SHP77 treated with DMSO at 0.1 percent for 48 hours (cell line): ENCODE results near the gene RILPL1.
A peak's percentile ranks its signal among the peaks of the same experiment; 100 is the strongest.
"Not testable (repeated sequence)": the region's sequence is repeated elsewhere in the genome, so short reads cannot be mapped to it uniquely, and the experiment has no call there.

Source experiments
- DNase-seq: peaks from one replicate; lab custom pipeline; 2025; lab: John Stamatoyannopoulos, UW

The RILPL1 gene

DNA sequence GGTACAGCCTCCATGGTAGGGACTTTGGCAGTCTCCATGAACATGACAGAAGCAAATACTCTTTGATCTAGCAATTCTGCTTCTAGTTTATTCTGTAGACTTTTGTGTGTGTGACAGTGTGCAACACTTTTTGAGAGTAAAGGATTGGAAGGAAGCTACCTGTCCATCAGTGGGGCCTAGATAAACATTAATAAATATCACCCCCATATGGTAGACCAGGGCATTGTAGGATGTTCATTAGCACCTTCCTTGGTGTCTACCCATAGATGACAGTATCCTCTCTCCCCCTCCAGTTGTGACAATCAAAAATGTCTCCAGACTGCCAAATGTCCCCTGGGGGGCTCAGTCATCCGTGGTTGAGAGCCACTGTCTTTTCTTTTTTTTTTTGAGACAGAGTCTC is 64.7 kb downstream of the RILPL1 start:
- DNase-seq: no peak

- no peak for DNase-seq
Observed at GRCh38 chr12:123465084-123465483, 68.4 kb downstream of the RILPL1 start.

- DNase-seq: not testable (repeated sequence)
Observed at GRCh38 chr12:123463174-123463573, 70.3 kb downstream of the RILPL1 start.

- peak; percentile 81 for DNase-seq
Observed at GRCh38 chr12:123457980-123458779, 75.3 kb downstream of the RILPL1 start, which contains the start of gene SNRNP35. SNRNP35 (plus strand) TSS chr12:123458139; CDS start chr12:123465541, 7,402 bp downstream.

- DNase-seq: no peak
Observed at GRCh38 chr12:123453165-123453564, 80.4 kb downstream of the RILPL1 start.

DNA sequence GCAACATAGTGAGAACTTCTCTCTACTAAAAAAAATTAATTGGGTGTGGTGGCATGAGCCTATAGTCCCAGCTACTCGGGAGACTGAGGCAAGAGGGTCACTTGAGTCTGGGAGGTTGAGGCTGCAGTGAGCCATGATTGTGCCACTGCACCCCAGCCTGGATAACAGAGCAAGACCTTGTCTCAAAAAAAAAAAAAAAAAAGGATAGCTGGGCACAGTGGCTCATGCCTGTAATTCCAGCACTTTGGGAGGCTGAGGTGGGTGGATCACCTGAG is 81.3 kb downstream of the RILPL1 start:
- DNase-seq: not testable (repeated sequence)

DNA sequence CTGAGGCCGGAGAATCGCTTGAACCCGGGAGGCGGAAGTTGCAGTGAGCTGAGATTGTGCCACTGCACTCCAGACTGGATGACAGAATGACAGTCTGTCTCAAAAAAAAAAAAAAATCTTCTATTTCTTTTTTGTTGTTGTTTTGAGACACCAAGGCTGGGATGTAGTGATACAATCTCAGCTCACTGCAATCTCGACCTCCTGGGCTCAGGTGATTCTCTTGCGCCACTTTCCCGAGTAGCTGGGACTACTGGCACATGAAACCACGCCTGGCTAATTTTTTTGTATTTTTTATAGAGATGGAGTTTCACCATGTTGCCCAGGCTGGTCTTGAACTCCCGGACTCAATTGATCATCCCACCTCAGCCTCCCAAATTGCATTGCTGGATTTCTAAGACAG is 82.9 kb downstream of the RILPL1 start:
- DNase-seq: no peak

GRCh38 chr12:123449856-123450255 is 83.7 kb downstream of the RILPL1 start:
- DNase-seq: no peak

DNA sequence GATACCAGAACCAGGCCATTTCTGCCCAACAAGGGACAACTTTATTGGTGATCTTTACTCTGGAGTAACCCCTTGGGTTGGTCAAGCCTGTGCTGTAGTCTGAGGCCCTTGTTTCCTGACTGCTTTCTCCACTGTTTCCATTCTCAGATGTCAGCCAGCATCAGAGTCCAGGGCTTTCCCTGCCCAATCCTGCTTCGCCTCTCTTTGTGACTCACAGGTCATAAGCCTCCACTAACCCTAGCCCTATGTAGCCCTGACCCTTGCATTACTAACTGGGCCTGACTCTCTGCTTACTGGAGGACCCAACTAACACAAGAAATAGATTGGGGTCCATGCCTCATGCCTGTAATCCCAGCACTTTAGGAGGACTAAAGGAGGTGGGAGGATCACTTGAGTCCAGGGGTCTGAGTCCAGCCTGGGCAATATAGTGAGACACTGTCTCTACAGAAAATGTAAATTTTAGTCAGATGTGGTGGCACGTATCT is 84.2 kb downstream of the RILPL1 start:
- DNase-seq: no peak

DNA sequence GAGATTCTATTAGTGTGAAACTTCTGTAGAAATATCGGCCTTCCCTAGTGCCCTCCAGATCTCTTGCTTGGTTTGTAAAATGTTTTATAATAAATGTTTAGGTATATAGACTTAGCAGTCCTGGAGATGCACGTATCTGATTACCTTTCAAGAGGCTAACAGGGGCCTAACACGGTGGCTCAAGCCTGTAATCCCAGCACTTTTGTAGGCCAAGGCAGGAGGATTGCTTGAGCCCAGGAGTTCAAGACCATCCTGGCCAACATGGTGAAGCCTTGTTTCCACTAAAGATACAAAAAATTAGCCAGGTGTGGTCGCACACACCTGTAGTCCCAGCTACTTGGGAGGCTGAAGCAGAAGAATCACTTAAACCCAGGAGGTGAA is 87.2 kb downstream of the RILPL1 start:
- DNase-seq: no peak

- no peak for DNase-seq
Observed at GRCh38 chr12:123445388-123446332, 87.9 kb downstream of the RILPL1 start.

- DNase-seq: no peak
Observed at GRCh38 chr12:123444092-123445026, 89.2 kb downstream of the RILPL1 start.

GRCh38 chr12:123442774-123443173 is 90.7 kb downstream of the RILPL1 start:
- no peak for DNase-seq

- no peak for DNase-seq
Observed at GRCh38 chr12:123441523-123442164, 91.9 kb downstream of the RILPL1 start.

- peak; percentile 19 for DNase-seq
Observed at GRCh38 chr12:123436017-123436964, 97.2 kb downstream of the RILPL1 start, which contains the start of gene RILPL2. RILPL2 (minus strand) TSS chr12:123436684; CDS start chr12:123436420, 264 bp downstream.

DNA sequence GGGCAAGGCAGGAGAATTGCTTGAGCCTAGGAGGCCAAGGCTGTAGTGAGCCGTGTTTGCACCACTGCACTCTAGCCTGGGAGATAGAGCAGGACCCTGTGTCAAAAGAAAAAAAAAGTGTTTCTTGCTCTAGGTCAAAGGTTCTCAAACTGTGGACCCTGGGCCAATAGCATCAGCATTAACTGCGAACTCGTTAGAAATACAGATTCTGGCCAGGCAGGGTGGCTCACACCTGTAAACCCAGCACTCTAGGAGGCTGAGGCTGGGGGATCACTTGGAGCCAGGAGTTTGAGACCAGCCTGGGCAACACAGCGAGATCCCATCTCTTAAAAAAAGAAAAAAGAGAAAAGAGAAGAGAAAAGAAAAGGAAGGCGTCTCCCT is 97.9 kb downstream of the RILPL1 start:
- DNase-seq: no peak

GRCh38 chr12:123433615-123434014 is 99.9 kb downstream of the RILPL1 start:
- no peak for DNase-seq

GRCh38 chr12:123431951-123432817 is 101.3 kb downstream of the RILPL1 start:
- not testable (repeated sequence) for DNase-seq

- DNase-seq: not testable (repeated sequence)
Observed at GRCh38 chr12:123429101-123429500, 104.4 kb downstream of the RILPL1 start.
